Breast epithelium (tissue), 3 donors: ENCODE results near the gene LGALS9C.
"Not testable (repeated sequence)": the region's sequence is repeated elsewhere in the genome, so short reads cannot be mapped to it uniquely, and the experiment has no call there.

Experiments used
- CTCF ChIP-seq, 3 donors: fragments of 450-650 bp; IDR thresholded peaks; one replicate each; pipeline ENCODE4 v1.5.1; 2016 to 2017; ENCODE audit warnings: antibody characterized with exemption in 3 of 3, mild to moderate bottlenecking in 3 of 3, moderate library complexity in 3 of 3
- POLR2A ChIP-seq: fragments of 450-650 bp; IDR thresholded peaks from one replicate; pipeline ENCODE4 v1.6.1; 2016; ENCODE audit warnings: antibody characterized with exemption, mild to moderate bottlenecking, moderate library complexity
- POLR2AphosphoS5 ChIP-seq, 3 donors: sonication (generic); formaldehyde crosslinking; IDR thresholded peaks; one replicate each; pipeline ENCODE4 v1.6.1; 2017; ENCODE audit warnings: antibody characterized with exemption in 3 of 3

GRCh38 chr17:18542907-18543306 is 66.3 kb downstream of the LGALS9C start:
- TF ChIP-seq CTCF (IDR thresholded peaks at IDR 0.05); POLR2A; POLR2AphosphoS5 (IDR thresholded peaks at IDR 0.05): not testable (repeated sequence)
